WTC11 (cell line): Measurements from ENCODE around the gene HIP1. TPM values are rescaled to one million over a fixed set of nuclear protein-coding genes. Genes with fewer than 3 reads are reported as not detected.

ENCODE experiments used
- ATAC-seq: fragments of 200-7000 bp; cut with Tn5 transposase; 2 replicates; pipeline ENCODE4 v1.10.0; 2021; ENCODE audit warnings: mild to moderate bottlenecking, moderate library complexity
- CTCF ChIA-PET: fragments of 300-600 bp; sonication (Branson Sonifier 250); formaldehyde crosslinking; loops from one replicate; lab custom pipeline; 2021; ENCODE audit warnings: antibody characterized with exemption; lab: Charles Lee
- POLR2A ChIA-PET: fragments of 350-600 bp; sonication (Branson Sonifier 250); formaldehyde crosslinking; loops from one replicate; lab custom pipeline; 2021; ENCODE audit warnings: antibody characterized with exemption; lab: Charles Lee
- DNase-seq: peaks from one replicate; pipeline ENCODE4 v3.0.0; 2021; ENCODE audit warnings: low spot score
- H3K27ac Mint-ChIP-seq: 2 replicates; pipeline ENCODE4 v1.8.0; 2021; ENCODE audit warnings: mixed read lengths
- H3K27me3 Mint-ChIP-seq: 2 replicates; pipeline ENCODE4 v1.8.0; 2021; ENCODE audit warnings: low read depth, mild to moderate bottlenecking, moderate library complexity, mixed read lengths
- H3K36me3 Mint-ChIP-seq: 2 replicates; pipeline ENCODE4 v1.8.0; 2021; ENCODE audit warnings: mixed read lengths
- H3K4me1 Mint-ChIP-seq: 2 replicates; pipeline ENCODE4 v1.8.0; 2022; ENCODE audit warnings: mixed read lengths
- H3K4me3 Mint-ChIP-seq: 2 replicates; pipeline ENCODE4 v1.8.0; 2021; ENCODE audit warnings: mild to moderate bottlenecking, moderate library complexity, mixed read lengths
- H3K9me3 Mint-ChIP-seq: 2 replicates; pipeline ENCODE4 v1.8.0; 2021; ENCODE audit warnings: mixed read lengths
- CREM ChIP-seq: sonication (generic); formaldehyde crosslinking; IDR thresholded peaks from 2 replicates; pipeline ENCODE4 v1.8.1; 2022; ENCODE audit warnings: mild to moderate bottlenecking, missing genetic modification reagents, moderate library complexity
- ELF4 ChIP-seq: sonication (generic); formaldehyde crosslinking; IDR thresholded peaks from 2 replicates; pipeline ENCODE4 v1.8.1; 2022; ENCODE audit warnings: low read depth, mild to moderate bottlenecking, moderate library complexity, missing genetic modification reagents
- FOXJ3 ChIP-seq: sonication (generic); formaldehyde crosslinking; IDR thresholded peaks from 2 replicates; pipeline ENCODE4 v1.9.0; 2021; ENCODE audit warnings: missing genetic modification reagents, mild to moderate bottlenecking, borderline replicate concordance
- MLX ChIP-seq: sonication (generic); formaldehyde crosslinking; IDR thresholded peaks from 2 replicates; pipeline ENCODE4 v1.8.1; 2023; ENCODE audit warnings: mild to moderate bottlenecking, missing genetic modification reagents, moderate library complexity
- NR3C1 ChIP-seq: sonication (generic); formaldehyde crosslinking; conservative IDR thresholded peaks from 2 replicates; pipeline ENCODE4 v1.8.1; 2023; ENCODE audit warnings: low read depth, mild to moderate bottlenecking, missing genetic modification reagents
- RELA ChIP-seq: sonication (generic); formaldehyde crosslinking; IDR thresholded peaks from 2 replicates; pipeline ENCODE4 v1.8.1; 2022; ENCODE audit warnings: missing genetic modification reagents, mild to moderate bottlenecking, borderline replicate concordance
- RORB ChIP-seq: fragments of 250-450 bp; sonication (Bioruptor Pico); IDR thresholded peaks from 2 replicates; pipeline ENCODE4 v1.9.0; 2021; ENCODE audit warnings: mild to moderate bottlenecking
- TEAD1 ChIP-seq: sonication (generic); formaldehyde crosslinking; IDR thresholded peaks from 2 replicates; pipeline ENCODE4 v1.8.0; 2022; ENCODE audit warnings: mild to moderate bottlenecking, missing genetic modification reagents
- USF2 ChIP-seq: sonication (generic); formaldehyde crosslinking; IDR thresholded peaks from 2 replicates; pipeline ENCODE4 v1.8.1; 2023; ENCODE audit warnings: mild to moderate bottlenecking, missing genetic modification reagents, moderate library complexity
- ZBTB21 ChIP-seq: sonication (generic); formaldehyde crosslinking; IDR thresholded peaks from 2 replicates; pipeline ENCODE4 v1.8.1; 2023; ENCODE audit warnings: mild to moderate bottlenecking, missing genetic modification reagents, borderline replicate concordance
- ZNF317 ChIP-seq: sonication (generic); formaldehyde crosslinking; IDR thresholded peaks from 2 replicates; pipeline ENCODE4 v1.8.1; 2023; ENCODE audit warnings: low read depth, mild to moderate bottlenecking, moderate library complexity, missing genetic modification reagents, borderline replicate concordance
- ZNF396 ChIP-seq: fragments of 250-450 bp; sonication (Bioruptor Pico); IDR thresholded peaks from 2 replicates; pipeline ENCODE4 v1.8.0; 2021; ENCODE audit warnings: mild to moderate bottlenecking, moderate library complexity, borderline replicate concordance
- ZNF425 ChIP-seq: fragments of 250-450 bp; sonication (Bioruptor Pico); conservative IDR thresholded peaks from 2 replicates; pipeline ENCODE4 v1.9.0; 2021; ENCODE audit warnings: mild to moderate bottlenecking
- ZNF532 ChIP-seq: fragments of 250-450 bp; sonication (Bioruptor Pico); IDR thresholded peaks from 2 replicates; pipeline ENCODE4 v1.9.0; 2021; ENCODE audit warnings: mild to moderate bottlenecking, borderline replicate concordance
- ZSCAN18 ChIP-seq: fragments of 250-450 bp; sonication (Bioruptor Pico); IDR thresholded peaks from 2 replicates; pipeline ENCODE4 v2.1.2; 2022; ENCODE audit warnings: mild to moderate bottlenecking, moderate library complexity
- total RNA-seq: library from RNA; stranded (reverse); gene quantifications from 3 replicates; pipeline ENCODE4 v1.2.3, GENCODE V29; 2021
- TF ChIP-seq, protein P1 (sequence below): fragments of 250-450 bp; sonication (Bioruptor Pico); IDR thresholded peaks from 2 replicates; pipeline ENCODE4 v1.9.0; 2021; ENCODE audit warnings: mild to moderate bottlenecking
- TF ChIP-seq, protein P2 (sequence below): sonication (generic); formaldehyde crosslinking; IDR thresholded peaks from 2 replicates; pipeline ENCODE4 v1.8.1; 2023; ENCODE audit warnings: mild to moderate bottlenecking, moderate library complexity, missing genetic modification reagents

The HIP1 gene
- total RNA-seq, 1 experiment from 2014 or later, result 75.8 TPM

- TF ChIP-seq ZSCAN18 (CRISPR knock-in tag), result no peak
- no peak for TF ChIP-seq ZBTB21 (CRISPR knock-in tag)
- TF ChIP-seq MLX (CRISPR knock-in tag), result no peak
- TF ChIP-seq, protein P1, sequence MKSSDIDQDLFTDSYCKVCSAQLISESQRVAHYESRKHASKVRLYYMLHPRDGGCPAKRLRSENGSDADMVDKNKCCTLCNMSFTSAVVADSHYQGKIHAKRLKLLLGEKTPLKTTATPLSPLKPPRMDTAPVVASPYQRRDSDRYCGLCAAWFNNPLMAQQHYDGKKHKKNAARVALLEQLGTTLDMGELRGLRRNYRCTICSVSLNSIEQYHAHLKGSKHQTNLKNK (CRISPR knock-in tag), result no peak
- TF ChIP-seq CREM (CRISPR knock-in tag), result no peak
- no peak for TF ChIP-seq FOXJ3 (CRISPR knock-in tag)
These were observed 83.9 kb downstream of the HIP1 start (continued) for GRCh38 chr7:75654855-75655254.

- H3K27me3 Mint-ChIP-seq, result no peaks in the 10 kb centered on the region
- H3K27ac Mint-ChIP-seq, result no peak overlapping the region
These were observed 85.1 kb downstream of the HIP1 start for GRCh38 chr7:75653651-75654050.

More at GRCh38 chr7:75653651-75654050, 85.1 kb downstream of the HIP1 start:
- TF ChIP-seq NR3C1 (no peak), USF2 (CRISPR knock-in tag) (no peak), ZNF532 (CRISPR knock-in tag) (no peak), TEAD1 (CRISPR knock-in tag) (no peak), ELF4 (CRISPR knock-in tag) (no peak), ZNF317 (CRISPR knock-in tag) (no peak), ZNF425 (CRISPR knock-in tag) (no peak), RORB (CRISPR knock-in tag) (no peak), RELA (CRISPR knock-in tag) (no peak), ZNF396 (no peak)
- TF ChIP-seq, protein P2, sequence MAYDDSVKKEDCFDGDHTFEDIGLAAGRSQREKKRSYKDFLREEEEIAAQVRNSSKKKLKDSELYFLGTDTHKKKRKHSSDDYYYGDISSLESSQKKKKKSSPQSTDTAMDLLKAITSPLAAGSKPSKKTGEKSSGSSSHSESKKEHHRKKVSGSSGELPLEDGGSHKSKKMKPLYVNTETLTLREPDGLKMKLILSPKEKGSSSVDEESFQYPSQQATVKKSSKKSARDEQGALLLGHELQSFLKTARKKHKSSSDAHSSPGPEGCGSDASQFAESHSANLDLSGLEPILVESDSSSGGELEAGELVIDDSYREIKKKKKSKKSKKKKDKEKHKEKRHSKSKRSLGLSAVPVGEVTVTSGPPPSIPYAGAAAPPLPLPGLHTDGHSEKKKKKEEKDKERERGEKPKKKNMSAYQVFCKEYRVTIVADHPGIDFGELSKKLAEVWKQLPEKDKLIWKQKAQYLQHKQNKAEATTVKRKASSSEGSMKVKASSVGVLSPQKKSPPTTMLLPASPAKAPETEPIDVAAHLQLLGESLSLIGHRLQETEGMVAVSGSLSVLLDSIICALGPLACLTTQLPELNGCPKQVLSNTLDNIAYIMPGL (CRISPR knock-in tag), result no peak
- TF ChIP-seq, all 79 proteins: peak for 0
- DNase-seq (no peak), ATAC-seq (no peak)
- ChIA-PET POLR2A (no interaction called here), CTCF (no interaction called here)
- peaks cover 8% of the 10 kb centered on the region for H3K9me3 Mint-ChIP-seq
- H3K4me1 Mint-ChIP-seq, result peaks cover 19% of the 10 kb centered on the region
- H3K4me3 Mint-ChIP-seq, result no peak overlapping the region
- H3K36me3 Mint-ChIP-seq, result no peaks in the 10 kb centered on the region; the same call in 1 of the 2 replicates
